ENCODE results near the gene TBCC.

GRCh38 chr6:42714098-42714761, 31.7 kb downstream of the TBCC start:
- no peak for TF ChIP-seq CTCF (IDR thresholded peaks at IDR 0.05; ENCODE audit: control extremely low read depth in 1 of 3, insufficient read depth in 1 of 3, low read depth in 1 of 3, low read length in 3 of 3)
- TF ChIP-seq CBX5 (IDR thresholded peaks at IDR 0.05; ENCODE audit: low read depth, low read length): no peak
- no peak for TF ChIP-seq YY1 (IDR thresholded peaks at IDR 0.05; ENCODE audit: low read depth, low read length)
- TF ChIP-seq JUN (IDR thresholded peaks at IDR 0.05; ENCODE audit: low read depth, low read length): no peak
- TF ChIP-seq SIN3A (conservative IDR thresholded peaks at IDR 0.05 in 1 of 2, IDR thresholded peaks at IDR 0.05 in 1 of 2; ENCODE audit: low read depth in 1 of 2, low read length in 2 of 2): no peak
- no peak for TF ChIP-seq POLR2A (IDR thresholded peaks at IDR 0.05; ENCODE audit: control extremely low read depth in 1 of 2, low read depth in 2 of 2, low read length in 2 of 2)
- TF ChIP-seq NRF1 (IDR thresholded peaks at IDR 0.05; ENCODE audit: low read depth, low read length): no peak
- TF ChIP-seq HDAC2 (IDR thresholded peaks at IDR 0.05; ENCODE audit: borderline replicate concordance in 1 of 2, low read depth in 2 of 2, low read length in 2 of 2): no peak
